Natural killer cell (primary cell): Measurements from ENCODE around the gene CLTB. TPM values are rescaled to one million over a fixed set of nuclear protein-coding genes. Genes with fewer than 3 reads are reported as not detected.

Experiments used
- ATAC-seq, 3 donors: fragments of 150-1000 bp in 2 of 3; fragments of 200-7000 bp in 1 of 3; cut with Tn5 transposase; 1 replicate in 1 of 3; 2 replicates in 2 of 3; pipeline ENCODE4 v1.10.0; 2021; ENCODE audit warnings: mild to moderate bottlenecking in 2 of 3, moderate library complexity in 2 of 3
- DNase-seq, 2 donors: peaks; one replicate each; pipeline versions ENCODE4 v3.0.0 to v3.0.0-alpha.2; 2013 to 2021; ENCODE audit warnings: mixed read lengths in 1 of 2
- H3K27ac ChIP-seq: one replicate; pipeline ENCODE4 v1.5.1; 2013; ENCODE audit warnings: mild to moderate bottlenecking, low read length
- H3K27me3 ChIP-seq: one replicate; pipeline ENCODE4 v1.6.1; 2013; ENCODE audit warnings: low read length; ENCODE audit not compliant: control insufficient read depth, insufficient read depth
- H3K36me3 ChIP-seq: one replicate; pipeline ENCODE4 v1.6.1; 2013; ENCODE audit warnings: low read length; ENCODE audit not compliant: control insufficient read depth, insufficient read depth
- H3K4me1 ChIP-seq: one replicate; pipeline ENCODE4 v1.6.1; 2013; ENCODE audit warnings: low read length; ENCODE audit not compliant: control insufficient read depth, insufficient read depth
- H3K4me3 ChIP-seq: one replicate; pipeline ENCODE4 v1.5.1; 2013; ENCODE audit warnings: low read length
- H3K9me3 ChIP-seq: one replicate; pipeline ENCODE4 v1.6.1; 2013; ENCODE audit warnings: low read length; ENCODE audit not compliant: control insufficient read depth, insufficient read depth
- H3K27ac Mint-ChIP-seq, 2 donors: one replicate each; pipeline ENCODE4 v1.8.0; 2022; ENCODE audit warnings: mild to moderate bottlenecking in 2 of 2, mixed read lengths in 2 of 2, moderate library complexity in 1 of 2
- H3K27me3 Mint-ChIP-seq, 2 donors: one replicate each; pipeline ENCODE4 v1.8.0; 2022; ENCODE audit warnings: low read depth in 2 of 2, mixed read lengths in 2 of 2
- H3K36me3 Mint-ChIP-seq: one replicate; pipeline ENCODE4 v1.8.0; 2022; ENCODE audit warnings: mixed read lengths
- H3K4me1 Mint-ChIP-seq, 2 donors: one replicate each; pipeline ENCODE4 v1.8.0; 2022; ENCODE audit warnings: mixed read lengths in 2 of 2
- H3K4me3 Mint-ChIP-seq: one replicate; pipeline ENCODE4 v1.8.0; 2022; ENCODE audit warnings: mild to moderate bottlenecking, moderate library complexity, mixed read lengths
- H3K9me3 Mint-ChIP-seq, 2 donors: one replicate each; pipeline ENCODE4 v1.8.0; 2022; ENCODE audit warnings: mixed read lengths in 2 of 2
- CTCF ChIP-seq: fragments of 200-600 bp; IDR thresholded peaks from one replicate; pipeline ENCODE4 v1.8.0; 2022; ENCODE audit warnings: antibody characterized with exemption
- WGBS: methylation state at CpG from one replicate; pipeline ENCODE4 v1.1.7; 2013; ENCODE audit warnings: missing lambda C conversion rate; ENCODE audit not compliant: insufficient coverage; 5-methylcytosine and 5-hydroxymethylcytosine counted together
- intact Hi-C: fragments of 100-400 bp; cut with micrococcal nuclease; formaldehyde crosslinking; loops from one replicate; pipeline ENCODE4 v1.14.2; 2022
- total RNA-seq, 4 donors: library from RNA; stranded (reverse); fragments of 120-200 nt in 1 of 4; gene quantifications; one replicate each; pipeline versions ENCODE4 v1.2.3 to v1.2.4, GENCODE V29; 2013 to 2022

The CLTB gene
- total RNA-seq, 3 donors from 2014 or later (not counting 1 experiment from before 2014, with no cell fraction given), result 60.6 to 77.2 (median 70.4) TPM

GRCh38 chr5:176415240-176415951 is 943 bp downstream of the CLTB start:
- DNase-seq (no peak), ATAC-seq (no peak)
- Histone ChIP-seq H3K36me3 (no peaks in the 10 kb centered on the region), H3K4me1 (peaks cover 19% of the 10 kb centered on the region), H3K4me3 (peak overlapping the region; percentile 49), H3K27ac (peak overlapping the region; percentile 60), H3K9me3 (no peaks in the 10 kb centered on the region), H3K27me3 (no peaks in the 10 kb centered on the region)
- Mint-ChIP-seq H3K36me3 (no peaks in the 10 kb centered on the region), H3K4me3 (peak overlapping the region; percentile 89), H3K9me3 (no peaks in the 10 kb centered on the region), H3K27ac (peak overlapping the region; percentile 80 to 86), H3K27me3 (peaks cover 0 to 2% of the 10 kb centered on the region in 2 donors), H3K4me1 (peaks cover 38 to 55% of the 10 kb centered on the region in 2 donors)
- no peak for TF ChIP-seq CTCF
- intact Hi-C loops, result loop anchor here (5.0 kb wide), 2 partner anchors 142 to 182 kb away; no protein-coding TSS in a partner anchor
- WGBS, result 87% methylated on average over 11 of the region's 13 CpGs

- Histone ChIP-seq H3K4me1 (peaks cover 19% of the 10 kb centered on the region), H3K27ac (no peak overlapping the region), H3K27me3 (no peaks in the 10 kb centered on the region), H3K9me3 (no peaks in the 10 kb centered on the region), H3K4me3 (no peak overlapping the region), H3K36me3 (peaks cover 2% of the 10 kb centered on the region)
- TF ChIP-seq CTCF, result no peak
- DNase-seq (no peak), ATAC-seq (no peak)
- Mint-ChIP-seq H3K27ac (peak overlapping the region; percentile 80 to 86), H3K4me3 (peak overlapping the region; percentile 89), H3K36me3 (no peaks in the 10 kb centered on the region), H3K27me3 (no peaks in the 10 kb centered on the region), H3K9me3 (no peaks in the 10 kb centered on the region), H3K4me1 (peaks cover 43 to 55% of the 10 kb centered on the region in 2 donors)
- 78% methylated on average over 2 of the region's 3 CpGs for WGBS
- intact Hi-C loops, result loop anchor here (5.0 kb wide), 2 partner anchors 143 to 183 kb away; no protein-coding TSS in a partner anchor
Observed at GRCh38 chr5:176414704-176415103, 1.6 kb downstream of the CLTB start.

GRCh38 chr5:176413709-176414191 is 2.6 kb downstream of the CLTB start:
- peaks cover 19% of the 10 kb centered on the region for H3K4me1 ChIP-seq
- DNase-seq (no peak), ATAC-seq (no peak)
- no peaks in the 10 kb centered on the region for H3K27me3 Mint-ChIP-seq
- no peak overlapping the region for H3K4me3 ChIP-seq
- H3K4me3 Mint-ChIP-seq, result no peak overlapping the region
- H3K9me3 Mint-ChIP-seq, result no peaks in the 10 kb centered on the region
- no peaks in the 10 kb centered on the region for H3K27me3 ChIP-seq
- intact Hi-C loops, result no loop called here
- H3K4me1 Mint-ChIP-seq, result peaks cover 43 to 55% of the 10 kb centered on the region in 2 donors
- peak overlapping the region; percentile 21 to 86 for H3K27ac Mint-ChIP-seq
- H3K27ac ChIP-seq, result no peak overlapping the region
- no peak for TF ChIP-seq CTCF
- WGBS, result 96% methylated on average over 6 of the region's 7 CpGs
- no peaks in the 10 kb centered on the region for H3K9me3 ChIP-seq
- peaks cover 4% of the 10 kb centered on the region for H3K36me3 ChIP-seq
- no peaks in the 10 kb centered on the region for H3K36me3 Mint-ChIP-seq
